WTC11 (cell line): ENCODE results near the gene SH3PXD2A. TPM values are rescaled to one million over a fixed set of nuclear protein-coding genes. Genes with fewer than 3 reads are reported as not detected.

Experiments used
- ATAC-seq: fragments of 200-7000 bp; cut with Tn5 transposase; 2 replicates; pipeline ENCODE4 v1.10.0; 2021; ENCODE audit warnings: mild to moderate bottlenecking, moderate library complexity
- CTCF ChIA-PET: fragments of 300-600 bp; sonication (Branson Sonifier 250); formaldehyde crosslinking; loops from one replicate; lab custom pipeline; 2021; ENCODE audit warnings: antibody characterized with exemption; lab: Charles Lee
- POLR2A ChIA-PET: fragments of 350-600 bp; sonication (Branson Sonifier 250); formaldehyde crosslinking; loops from one replicate; lab custom pipeline; 2021; ENCODE audit warnings: antibody characterized with exemption; lab: Charles Lee
- DNase-seq: peaks from one replicate; pipeline ENCODE4 v3.0.0; 2021; ENCODE audit warnings: low spot score
- H3K27ac Mint-ChIP-seq: 2 replicates; pipeline ENCODE4 v1.8.0; 2021; ENCODE audit warnings: mixed read lengths
- H3K27me3 Mint-ChIP-seq: 2 replicates; pipeline ENCODE4 v1.8.0; 2021; ENCODE audit warnings: low read depth, mild to moderate bottlenecking, moderate library complexity, mixed read lengths
- H3K36me3 Mint-ChIP-seq: 2 replicates; pipeline ENCODE4 v1.8.0; 2021; ENCODE audit warnings: mixed read lengths
- H3K4me1 Mint-ChIP-seq: 2 replicates; pipeline ENCODE4 v1.8.0; 2022; ENCODE audit warnings: mixed read lengths
- H3K4me3 Mint-ChIP-seq: 2 replicates; pipeline ENCODE4 v1.8.0; 2021; ENCODE audit warnings: mild to moderate bottlenecking, moderate library complexity, mixed read lengths
- H3K9me3 Mint-ChIP-seq: 2 replicates; pipeline ENCODE4 v1.8.0; 2021; ENCODE audit warnings: mixed read lengths
- CBFB ChIP-seq: sonication (generic); formaldehyde crosslinking; IDR thresholded peaks from 2 replicates; pipeline ENCODE4 v1.8.1; 2022; ENCODE audit warnings: mild to moderate bottlenecking, low read depth, missing genetic modification reagents
- EMX1 ChIP-seq: fragments of 250-450 bp; sonication (Bioruptor Pico); IDR thresholded peaks from 2 replicates; pipeline ENCODE4 v1.8.0; 2021; ENCODE audit warnings: mild to moderate bottlenecking
- FOXJ3 ChIP-seq: sonication (generic); formaldehyde crosslinking; IDR thresholded peaks from 2 replicates; pipeline ENCODE4 v1.9.0; 2021; ENCODE audit warnings: missing genetic modification reagents, mild to moderate bottlenecking, borderline replicate concordance
- GRHL2 ChIP-seq: fragments of 250-450 bp; sonication (Bioruptor Pico); IDR thresholded peaks from 2 replicates; pipeline ENCODE4 v1.8.0; 2022; ENCODE audit warnings: mild to moderate bottlenecking, moderate library complexity; ENCODE audit not compliant: insufficient replicate concordance, severe bottlenecking
- NR2C2 ChIP-seq: sonication (generic); formaldehyde crosslinking; IDR thresholded peaks from 2 replicates; pipeline ENCODE4 v1.8.0; 2022; ENCODE audit warnings: mild to moderate bottlenecking, missing genetic modification reagents
- TEAD1 ChIP-seq: sonication (generic); formaldehyde crosslinking; IDR thresholded peaks from 2 replicates; pipeline ENCODE4 v1.8.0; 2022; ENCODE audit warnings: mild to moderate bottlenecking, missing genetic modification reagents
- ZBTB21 ChIP-seq: sonication (generic); formaldehyde crosslinking; IDR thresholded peaks from 2 replicates; pipeline ENCODE4 v1.8.1; 2023; ENCODE audit warnings: mild to moderate bottlenecking, missing genetic modification reagents, borderline replicate concordance
- ZNF263 ChIP-seq: sonication (generic); formaldehyde crosslinking; IDR thresholded peaks from 2 replicates; pipeline ENCODE4 v1.8.1; 2022; ENCODE audit warnings: low read depth, mild to moderate bottlenecking, moderate library complexity, missing genetic modification reagents
- ZNF317 ChIP-seq: sonication (generic); formaldehyde crosslinking; IDR thresholded peaks from 2 replicates; pipeline ENCODE4 v1.8.1; 2023; ENCODE audit warnings: low read depth, mild to moderate bottlenecking, moderate library complexity, missing genetic modification reagents, borderline replicate concordance
- total RNA-seq: library from RNA; stranded (reverse); gene quantifications from 3 replicates; pipeline ENCODE4 v1.2.3, GENCODE V29; 2021
- TF ChIP-seq, protein P1 (sequence below): sonication (generic); formaldehyde crosslinking; IDR thresholded peaks from 2 replicates; pipeline ENCODE4 v1.8.1; 2023; ENCODE audit warnings: mild to moderate bottlenecking, moderate library complexity, missing genetic modification reagents
- TF ChIP-seq, protein P2 (sequence below): fragments of 250-450 bp; sonication (Bioruptor Pico); IDR thresholded peaks from 2 replicates; pipeline ENCODE4 v1.9.0; 2021; ENCODE audit warnings: mild to moderate bottlenecking, borderline replicate concordance
- TF ChIP-seq, protein P3 (sequence below): sonication (generic); formaldehyde crosslinking; IDR thresholded peaks from 2 replicates; pipeline ENCODE4 v1.8.1; 2022; ENCODE audit warnings: low read depth, missing genetic modification reagents, borderline replicate concordance
- TF ChIP-seq, protein P4 (sequence below): fragments of 250-450 bp; sonication (Bioruptor Pico); IDR thresholded peaks from 2 replicates; pipeline ENCODE4 v1.9.0; 2021; ENCODE audit warnings: mild to moderate bottlenecking
- TF ChIP-seq, protein P5 (sequence below): sonication (generic); formaldehyde crosslinking; IDR thresholded peaks from 2 replicates; pipeline ENCODE4 v1.8.1; 2022; ENCODE audit warnings: mild to moderate bottlenecking, moderate library complexity, missing genetic modification reagents
- TF ChIP-seq, protein P6 (sequence below): sonication (generic); formaldehyde crosslinking; IDR thresholded peaks from 2 replicates; pipeline ENCODE4 v1.8.1; 2022; ENCODE audit warnings: missing genetic modification reagents, borderline replicate concordance

Gene SH3PXD2A
- total RNA-seq, 1 experiment from 2014 or later = 15.7 TPM

DNA sequence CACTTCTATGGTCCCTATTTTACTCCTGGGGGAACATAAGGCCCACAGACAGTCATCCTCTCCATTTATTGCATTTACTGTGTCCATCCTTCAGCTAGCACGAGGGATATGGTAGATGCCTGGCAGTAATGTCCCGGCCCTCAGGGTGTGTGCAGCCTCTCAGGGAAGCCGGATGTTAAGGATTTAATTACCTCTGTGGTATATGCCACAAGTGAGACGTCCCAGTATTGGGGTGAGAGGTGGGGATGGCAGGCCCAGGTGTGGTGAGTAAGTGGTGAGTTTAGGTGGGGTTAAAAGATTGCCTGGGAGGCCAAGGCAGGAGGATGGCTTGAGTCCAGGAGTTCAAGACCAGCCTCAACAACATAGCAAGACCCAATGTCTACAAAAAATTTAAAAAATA lies 144.9 kb downstream of the SH3PXD2A start:
- ChIA-PET CTCF (interaction anchor here (1.4 to 5.2 kb wide), 8 partner anchors 11 to 174 kb away, joined by 3 to 64 read pairs (median 16); partner anchors contain the start of gene SH3PXD2A), POLR2A (no interaction called here)
- H3K36me3 Mint-ChIP-seq = no peaks in the 10 kb centered on the region
- H3K9me3 Mint-ChIP-seq = no peaks in the 10 kb centered on the region
- ATAC-seq (no peak), DNase-seq (no peak)
- TF ChIP-seq ZBTB21 (CRISPR knock-in tag) = no peak
- TF ChIP-seq, protein P1, sequence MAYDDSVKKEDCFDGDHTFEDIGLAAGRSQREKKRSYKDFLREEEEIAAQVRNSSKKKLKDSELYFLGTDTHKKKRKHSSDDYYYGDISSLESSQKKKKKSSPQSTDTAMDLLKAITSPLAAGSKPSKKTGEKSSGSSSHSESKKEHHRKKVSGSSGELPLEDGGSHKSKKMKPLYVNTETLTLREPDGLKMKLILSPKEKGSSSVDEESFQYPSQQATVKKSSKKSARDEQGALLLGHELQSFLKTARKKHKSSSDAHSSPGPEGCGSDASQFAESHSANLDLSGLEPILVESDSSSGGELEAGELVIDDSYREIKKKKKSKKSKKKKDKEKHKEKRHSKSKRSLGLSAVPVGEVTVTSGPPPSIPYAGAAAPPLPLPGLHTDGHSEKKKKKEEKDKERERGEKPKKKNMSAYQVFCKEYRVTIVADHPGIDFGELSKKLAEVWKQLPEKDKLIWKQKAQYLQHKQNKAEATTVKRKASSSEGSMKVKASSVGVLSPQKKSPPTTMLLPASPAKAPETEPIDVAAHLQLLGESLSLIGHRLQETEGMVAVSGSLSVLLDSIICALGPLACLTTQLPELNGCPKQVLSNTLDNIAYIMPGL (CRISPR knock-in tag) = no peak
- no peak for TF ChIP-seq GRHL2 (CRISPR knock-in tag)
- no peak for TF ChIP-seq CBFB
- TF ChIP-seq, all 79 proteins: peak for 0
- H3K27ac Mint-ChIP-seq = no peak overlapping the region
- H3K27me3 Mint-ChIP-seq = no peaks in the 10 kb centered on the region
- 0 out of 2 replicates have a peak, but pooled peaks cover 2% of the 10 kb centered on the region for H3K4me1 Mint-ChIP-seq
- no peak overlapping the region for H3K4me3 Mint-ChIP-seq

DNA sequence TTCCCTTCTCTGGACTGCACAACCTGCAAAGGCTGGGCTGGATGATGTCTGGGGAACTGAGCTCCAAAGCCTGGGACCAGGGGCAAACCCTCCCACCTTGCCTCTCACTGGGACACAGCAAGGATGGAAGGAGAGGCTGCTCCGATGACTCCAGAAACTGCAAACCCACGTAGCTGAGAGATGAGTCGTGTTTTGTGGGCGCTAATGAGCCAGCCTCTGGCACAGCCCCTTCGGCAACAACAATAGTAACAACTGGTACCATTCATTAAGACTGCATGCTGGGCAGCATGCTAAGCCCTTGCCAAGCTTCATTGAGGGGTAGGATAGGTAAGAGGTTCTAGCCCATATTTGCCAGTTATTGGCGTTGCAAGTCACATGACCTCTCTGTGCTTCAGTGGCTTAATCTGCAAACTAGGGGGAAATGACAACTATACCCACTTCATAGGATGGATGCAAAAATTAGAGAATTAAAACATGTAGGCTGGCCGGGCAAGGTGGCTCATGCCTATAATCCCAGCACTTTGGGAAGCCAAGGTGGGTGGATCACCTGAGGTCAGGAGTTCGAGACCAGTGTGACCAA lies 145.9 kb downstream of the SH3PXD2A start:
- no peak for TF ChIP-seq NR2C2 (CRISPR knock-in tag)
- no peak for TF ChIP-seq ZNF317 (CRISPR knock-in tag)
- TF ChIP-seq, protein P2, sequence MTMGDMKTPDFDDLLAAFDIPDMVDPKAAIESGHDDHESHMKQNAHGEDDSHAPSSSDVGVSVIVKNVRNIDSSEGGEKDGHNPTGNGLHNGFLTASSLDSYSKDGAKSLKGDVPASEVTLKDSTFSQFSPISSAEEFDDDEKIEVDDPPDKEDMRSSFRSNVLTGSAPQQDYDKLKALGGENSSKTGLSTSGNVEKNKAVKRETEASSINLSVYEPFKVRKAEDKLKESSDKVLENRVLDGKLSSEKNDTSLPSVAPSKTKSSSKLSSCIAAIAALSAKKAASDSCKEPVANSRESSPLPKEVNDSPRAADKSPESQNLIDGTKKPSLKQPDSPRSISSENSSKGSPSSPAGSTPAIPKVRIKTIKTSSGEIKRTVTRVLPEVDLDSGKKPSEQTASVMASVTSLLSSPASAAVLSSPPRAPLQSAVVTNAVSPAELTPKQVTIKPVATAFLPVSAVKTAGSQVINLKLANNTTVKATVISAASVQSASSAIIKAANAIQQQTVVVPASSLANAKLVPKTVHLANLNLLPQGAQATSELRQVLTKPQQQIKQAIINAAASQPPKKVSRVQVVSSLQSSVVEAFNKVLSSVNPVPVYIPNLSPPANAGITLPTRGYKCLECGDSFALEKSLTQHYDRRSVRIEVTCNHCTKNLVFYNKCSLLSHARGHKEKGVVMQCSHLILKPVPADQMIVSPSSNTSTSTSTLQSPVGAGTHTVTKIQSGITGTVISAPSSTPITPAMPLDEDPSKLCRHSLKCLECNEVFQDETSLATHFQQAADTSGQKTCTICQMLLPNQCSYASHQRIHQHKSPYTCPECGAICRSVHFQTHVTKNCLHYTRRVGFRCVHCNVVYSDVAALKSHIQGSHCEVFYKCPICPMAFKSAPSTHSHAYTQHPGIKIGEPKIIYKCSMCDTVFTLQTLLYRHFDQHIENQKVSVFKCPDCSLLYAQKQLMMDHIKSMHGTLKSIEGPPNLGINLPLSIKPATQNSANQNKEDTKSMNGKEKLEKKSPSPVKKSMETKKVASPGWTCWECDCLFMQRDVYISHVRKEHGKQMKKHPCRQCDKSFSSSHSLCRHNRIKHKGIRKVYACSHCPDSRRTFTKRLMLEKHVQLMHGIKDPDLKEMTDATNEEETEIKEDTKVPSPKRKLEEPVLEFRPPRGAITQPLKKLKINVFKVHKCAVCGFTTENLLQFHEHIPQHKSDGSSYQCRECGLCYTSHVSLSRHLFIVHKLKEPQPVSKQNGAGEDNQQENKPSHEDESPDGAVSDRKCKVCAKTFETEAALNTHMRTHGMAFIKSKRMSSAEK = no peak
- TF ChIP-seq, protein P3, sequence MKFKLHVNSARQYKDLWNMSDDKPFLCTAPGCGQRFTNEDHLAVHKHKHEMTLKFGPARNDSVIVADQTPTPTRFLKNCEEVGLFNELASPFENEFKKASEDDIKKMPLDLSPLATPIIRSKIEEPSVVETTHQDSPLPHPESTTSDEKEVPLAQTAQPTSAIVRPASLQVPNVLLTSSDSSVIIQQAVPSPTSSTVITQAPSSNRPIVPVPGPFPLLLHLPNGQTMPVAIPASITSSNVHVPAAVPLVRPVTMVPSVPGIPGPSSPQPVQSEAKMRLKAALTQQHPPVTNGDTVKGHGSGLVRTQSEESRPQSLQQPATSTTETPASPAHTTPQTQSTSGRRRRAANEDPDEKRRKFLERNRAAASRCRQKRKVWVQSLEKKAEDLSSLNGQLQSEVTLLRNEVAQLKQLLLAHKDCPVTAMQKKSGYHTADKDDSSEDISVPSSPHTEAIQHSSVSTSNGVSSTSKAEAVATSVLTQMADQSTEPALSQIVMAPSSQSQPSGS = no peak
- TF ChIP-seq ZNF263 (CRISPR knock-in tag) = no peak
- TF ChIP-seq, protein P4, sequence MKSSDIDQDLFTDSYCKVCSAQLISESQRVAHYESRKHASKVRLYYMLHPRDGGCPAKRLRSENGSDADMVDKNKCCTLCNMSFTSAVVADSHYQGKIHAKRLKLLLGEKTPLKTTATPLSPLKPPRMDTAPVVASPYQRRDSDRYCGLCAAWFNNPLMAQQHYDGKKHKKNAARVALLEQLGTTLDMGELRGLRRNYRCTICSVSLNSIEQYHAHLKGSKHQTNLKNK = no peak
- TF ChIP-seq, protein P5, sequence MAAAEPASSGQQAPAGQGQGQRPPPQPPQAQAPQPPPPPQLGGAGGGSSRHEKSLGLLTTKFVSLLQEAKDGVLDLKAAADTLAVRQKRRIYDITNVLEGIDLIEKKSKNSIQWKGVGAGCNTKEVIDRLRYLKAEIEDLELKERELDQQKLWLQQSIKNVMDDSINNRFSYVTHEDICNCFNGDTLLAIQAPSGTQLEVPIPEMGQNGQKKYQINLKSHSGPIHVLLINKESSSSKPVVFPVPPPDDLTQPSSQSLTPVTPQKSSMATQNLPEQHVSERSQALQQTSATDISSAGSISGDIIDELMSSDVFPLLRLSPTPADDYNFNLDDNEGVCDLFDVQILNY = no peak
- TF ChIP-seq, protein P6, sequence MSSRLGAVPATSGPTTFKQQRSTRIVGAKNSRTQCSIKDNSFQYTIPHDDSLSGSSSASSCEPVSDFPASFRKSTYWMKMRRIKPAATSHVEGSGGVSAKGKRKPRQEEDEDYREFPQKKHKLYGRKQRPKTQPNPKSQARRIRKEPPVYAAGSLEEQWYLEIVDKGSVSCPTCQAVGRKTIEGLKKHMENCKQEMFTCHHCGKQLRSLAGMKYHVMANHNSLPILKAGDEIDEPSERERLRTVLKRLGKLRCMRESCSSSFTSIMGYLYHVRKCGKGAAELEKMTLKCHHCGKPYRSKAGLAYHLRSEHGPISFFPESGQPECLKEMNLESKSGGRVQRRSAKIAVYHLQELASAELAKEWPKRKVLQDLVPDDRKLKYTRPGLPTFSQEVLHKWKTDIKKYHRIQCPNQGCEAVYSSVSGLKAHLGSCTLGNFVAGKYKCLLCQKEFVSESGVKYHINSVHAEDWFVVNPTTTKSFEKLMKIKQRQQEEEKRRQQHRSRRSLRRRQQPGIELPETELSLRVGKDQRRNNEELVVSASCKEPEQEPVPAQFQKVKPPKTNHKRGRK = no peak
- no peak for TF ChIP-seq TEAD1 (CRISPR knock-in tag)
- no peak for TF ChIP-seq FOXJ3
- TF ChIP-seq EMX1 (CRISPR knock-in tag) = no peak
- H3K9me3 Mint-ChIP-seq = no peaks in the 10 kb centered on the region
- POLR2A ChIA-PET = no interaction called here
- no peaks in the 10 kb centered on the region for H3K36me3 Mint-ChIP-seq
- ATAC-seq = no peak
- 0 out of 2 replicates have a peak, but pooled peaks cover 2% of the 10 kb centered on the region for H3K4me1 Mint-ChIP-seq
- CTCF ChIA-PET = interaction anchor here (1.0 to 2.4 kb wide), 5 partner anchors 11 to 180 kb away, joined by 3 to 10 read pairs (median 4); no protein-coding TSS in a partner anchor
- H3K4me3 Mint-ChIP-seq = no peak overlapping the region
- no peaks in the 10 kb centered on the region for H3K27me3 Mint-ChIP-seq
- DNase-seq = no peak
- H3K27ac Mint-ChIP-seq = no peak overlapping the region
